ENCODE results near the gene DNM1.

GRCh38 chr9:128205296-128205944, 2.2 kb downstream of the DNM1 start:
- no peak for TF ChIP-seq CTCF (IDR thresholded peaks at IDR 0.05)
- TF ChIP-seq POLR2A (IDR thresholded peaks at IDR 0.05): no peak

Data from testis (tissue), 2 donors.